HEK293 (cell line): Measurements from ENCODE around the gene CMTM2.
A peak's percentile ranks its signal among the peaks of the same experiment; 100 is the strongest.

Experiments
- CTCF ChIA-PET: fragments of 350-600 bp; formaldehyde crosslinking; extraction: SDS; loops from one replicate; lab custom pipeline; 2021; ENCODE audit warnings: antibody characterized with exemption; lab: Yijun Ruan, JAX
- POLR2A ChIA-PET: fragments of 300-600 bp; formaldehyde crosslinking; extraction: SDS; loops from one replicate; lab custom pipeline; 2020; ENCODE audit warnings: antibody characterized with exemption, inconsistent platforms; lab: Yijun Ruan, JAX
- H3K27ac ChIP-seq: fragments of 200-500 bp; sonication (Bioruptor generic); 2 replicates; pipeline ENCODE4 v1.5.1; 2014; ENCODE audit warnings: low read depth, low read length, control low read depth, inconsistent platforms; ENCODE audit errors: extremely low read depth
- H3K36me3 ChIP-seq, 2 experiments: fragments of 200-500 bp in 1 of 2; sonication (Bioruptor generic) in 1 of 2; 1 replicate in 1 of 2; 2 replicates in 1 of 2; pipeline ENCODE4 v1.5.1; 2014 to 2017; ENCODE audit warnings: inconsistent platforms in 2 of 2, low read length in 2 of 2; ENCODE audit not compliant: control insufficient read depth in 2 of 2, insufficient read depth in 1 of 2
- H3K4me1 ChIP-seq: fragments of 200-500 bp; sonication (Bioruptor generic); 2 replicates; pipeline ENCODE4 v1.5.1; 2014; ENCODE audit warnings: mild to moderate bottlenecking, low read length, inconsistent platforms; ENCODE audit not compliant: control insufficient read depth, insufficient read depth
- H3K4me3 ChIP-seq: 2 replicates; pipeline ENCODE4 v1.5.1; 2011; ENCODE audit warnings: low read depth, mild to moderate bottlenecking, control low read depth, low read length, moderate library complexity
- H3K9me3 ChIP-seq: fragments of 200-500 bp; sonication (Bioruptor generic); 2 replicates; pipeline ENCODE4 v1.5.1; 2014; ENCODE audit warnings: low read depth, low read length, inconsistent platforms; ENCODE audit not compliant: control insufficient read depth, insufficient read depth
- GFI1B ChIP-seq: fragments of 450-650 bp; formaldehyde crosslinking; IDR thresholded peaks from 2 replicates; pipeline ENCODE4 v1.5.1; 2016; ENCODE audit warnings: missing biosample characterization, missing genetic modification characterization
- GLIS1 ChIP-seq: fragments of 450-650 bp; formaldehyde crosslinking; IDR thresholded peaks from 2 replicates; pipeline ENCODE4 v1.5.1; 2016; ENCODE audit warnings: missing biosample characterization, missing genetic modification characterization
- GLIS2 ChIP-seq: fragments of 450-650 bp; formaldehyde crosslinking; IDR thresholded peaks from 2 replicates; pipeline ENCODE4 v1.5.1; 2016; ENCODE audit warnings: missing biosample characterization, missing genetic modification characterization
- KLF1 ChIP-seq: fragments of 450-650 bp; formaldehyde crosslinking; IDR thresholded peaks from 2 replicates; pipeline ENCODE4 v1.5.1; 2016; ENCODE audit warnings: missing biosample characterization, missing genetic modification characterization
- TCF7L2 ChIP-seq: IDR thresholded peaks from 2 replicates; pipeline ENCODE4 v1.6.1; 2011; ENCODE audit warnings: low read depth, mild to moderate bottlenecking, inconsistent platforms, low read length, moderate library complexity, borderline replicate concordance
- ZFHX2 ChIP-seq: fragments of 450-650 bp; formaldehyde crosslinking; conservative IDR thresholded peaks from 2 replicates; pipeline ENCODE4 v1.5.1; 2016; ENCODE audit warnings: missing biosample characterization, missing genetic modification characterization
- ZIC2 ChIP-seq: fragments of 450-650 bp; formaldehyde crosslinking; IDR thresholded peaks from 2 replicates; pipeline ENCODE4 v1.5.1; 2016; ENCODE audit warnings: missing biosample characterization, missing genetic modification characterization
- ZNF132 ChIP-seq: fragments of 450-650 bp; formaldehyde crosslinking; IDR thresholded peaks from 2 replicates; pipeline ENCODE4 v1.5.1; 2017; ENCODE audit warnings: missing biosample characterization, missing genetic modification characterization, borderline replicate concordance
- ZNF140 ChIP-seq: fragments of 450-650 bp; formaldehyde crosslinking; IDR thresholded peaks from 2 replicates; pipeline ENCODE4 v1.5.1; 2016; ENCODE audit warnings: missing biosample characterization, missing genetic modification characterization
- ZNF311 ChIP-seq: fragments of 450-650 bp; formaldehyde crosslinking; IDR thresholded peaks from 2 replicates; pipeline ENCODE4 v1.5.1; 2017; ENCODE audit warnings: missing biosample characterization, missing genetic modification characterization, borderline replicate concordance
- ZNF510 ChIP-seq: fragments of 450-650 bp; formaldehyde crosslinking; IDR thresholded peaks from 2 replicates; pipeline ENCODE4 v1.5.1; 2018; ENCODE audit warnings: mild to moderate bottlenecking, missing genetic modification characterization, missing biosample characterization; ENCODE audit not compliant: insufficient replicate concordance
- ZNF544 ChIP-seq: fragments of 450-650 bp; formaldehyde crosslinking; IDR thresholded peaks from 2 replicates; pipeline ENCODE4 v1.5.0; 2017; ENCODE audit warnings: missing biosample characterization, missing genetic modification characterization
- ZNF677 ChIP-seq: fragments of 450-650 bp; IDR thresholded peaks from 2 replicates; pipeline ENCODE4 v1.5.0; 2018; ENCODE audit warnings: missing biosample characterization, mild to moderate bottlenecking, missing genetic modification characterization, moderate library complexity
- TF ChIP-seq, protein P1 (sequence below): fragments of 450-650 bp; formaldehyde crosslinking; IDR thresholded peaks from 2 replicates; pipeline ENCODE4 v1.5.1; 2017; ENCODE audit warnings: missing biosample characterization, missing genetic modification characterization
- TF ChIP-seq, protein P2 (sequence below): fragments of 450-650 bp; formaldehyde crosslinking; conservative IDR thresholded peaks from 2 replicates; pipeline ENCODE4 v1.5.1; 2016; ENCODE audit warnings: low read depth, missing biosample characterization, missing genetic modification characterization
- TF ChIP-seq, protein P3 (sequence below): fragments of 450-650 bp; formaldehyde crosslinking; IDR thresholded peaks from 2 replicates; pipeline ENCODE4 v1.5.1; 2016; ENCODE audit warnings: missing biosample characterization, missing genetic modification characterization, borderline replicate concordance
- TF ChIP-seq, protein P4 (sequence below): fragments of 450-650 bp; formaldehyde crosslinking; IDR thresholded peaks from 2 replicates; pipeline ENCODE4 v1.5.1; 2016; ENCODE audit warnings: missing biosample characterization, missing genetic modification characterization
- TF ChIP-seq, protein P5 (sequence below): fragments of 450-650 bp; formaldehyde crosslinking; IDR thresholded peaks from 2 replicates; pipeline ENCODE4 v1.5.1; 2017; ENCODE audit warnings: missing biosample characterization, missing genetic modification characterization

The CMTM2 gene

DNA sequence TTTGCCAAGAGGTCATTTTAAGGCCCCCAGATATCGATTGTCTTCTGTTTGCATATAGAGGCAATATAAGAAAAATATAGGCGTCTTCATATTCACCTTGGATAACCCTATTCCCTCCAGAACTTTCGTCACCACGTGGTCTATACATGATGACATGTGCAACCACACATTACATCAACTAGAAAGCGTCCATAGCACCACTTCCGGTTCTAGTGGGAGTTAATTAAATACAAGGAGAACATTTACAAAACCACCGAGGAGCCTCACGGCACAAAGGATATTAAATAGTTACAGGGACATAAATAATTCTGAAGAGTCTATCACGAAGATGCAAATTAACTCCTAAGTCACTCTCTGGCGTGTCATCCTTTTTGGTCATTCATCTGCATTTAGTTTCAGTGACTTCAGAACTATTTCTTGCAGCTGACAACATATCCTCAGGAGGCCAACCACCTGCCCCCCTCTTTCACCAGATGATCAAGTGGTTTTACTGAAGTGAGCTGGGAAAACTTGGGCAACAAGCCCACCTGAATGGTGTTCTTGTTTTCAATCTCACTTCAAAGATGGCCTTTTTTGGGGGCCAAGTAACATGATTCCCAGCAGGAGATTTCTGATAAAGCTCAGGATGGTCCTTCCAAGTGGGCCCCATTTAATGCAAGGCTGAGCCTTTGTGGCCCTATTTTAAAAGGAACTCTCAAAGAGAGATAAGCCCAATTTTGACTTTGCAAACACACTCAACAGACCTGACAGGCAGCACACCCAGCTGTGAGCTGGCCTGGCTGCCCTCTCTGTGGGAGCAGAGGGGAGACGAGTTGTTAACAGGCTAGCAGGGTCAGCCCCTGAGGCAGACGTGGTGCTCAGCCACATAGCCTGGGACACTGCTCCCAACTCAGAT is 40.5 kb downstream of the CMTM2 start (continued):
- TF ChIP-seq ZNF311 (tag by site-specific recombination) = no peak
- no peak for TF ChIP-seq ZNF544 (tag by site-specific recombination)
- no peak for TF ChIP-seq ZNF140 (tag by site-specific recombination)
- TF ChIP-seq, protein P1, sequence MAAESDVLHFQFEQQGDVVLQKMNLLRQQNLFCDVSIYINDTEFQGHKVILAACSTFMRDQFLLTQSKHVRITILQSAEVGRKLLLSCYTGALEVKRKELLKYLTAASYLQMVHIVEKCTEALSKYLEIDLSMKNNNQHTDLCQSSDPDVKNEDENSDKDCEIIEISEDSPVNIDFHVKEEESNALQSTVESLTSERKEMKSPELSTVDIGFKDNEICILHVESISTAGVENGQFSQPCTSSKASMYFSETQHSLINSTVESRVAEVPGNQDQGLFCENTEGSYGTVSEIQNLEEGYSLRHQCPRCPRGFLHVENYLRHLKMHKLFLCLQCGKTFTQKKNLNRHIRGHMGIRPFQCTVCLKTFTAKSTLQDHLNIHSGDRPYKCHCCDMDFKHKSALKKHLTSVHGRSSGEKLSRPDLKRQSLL = no peak
- TF ChIP-seq TCF7L2 = no peak
- TF ChIP-seq, protein P2, sequence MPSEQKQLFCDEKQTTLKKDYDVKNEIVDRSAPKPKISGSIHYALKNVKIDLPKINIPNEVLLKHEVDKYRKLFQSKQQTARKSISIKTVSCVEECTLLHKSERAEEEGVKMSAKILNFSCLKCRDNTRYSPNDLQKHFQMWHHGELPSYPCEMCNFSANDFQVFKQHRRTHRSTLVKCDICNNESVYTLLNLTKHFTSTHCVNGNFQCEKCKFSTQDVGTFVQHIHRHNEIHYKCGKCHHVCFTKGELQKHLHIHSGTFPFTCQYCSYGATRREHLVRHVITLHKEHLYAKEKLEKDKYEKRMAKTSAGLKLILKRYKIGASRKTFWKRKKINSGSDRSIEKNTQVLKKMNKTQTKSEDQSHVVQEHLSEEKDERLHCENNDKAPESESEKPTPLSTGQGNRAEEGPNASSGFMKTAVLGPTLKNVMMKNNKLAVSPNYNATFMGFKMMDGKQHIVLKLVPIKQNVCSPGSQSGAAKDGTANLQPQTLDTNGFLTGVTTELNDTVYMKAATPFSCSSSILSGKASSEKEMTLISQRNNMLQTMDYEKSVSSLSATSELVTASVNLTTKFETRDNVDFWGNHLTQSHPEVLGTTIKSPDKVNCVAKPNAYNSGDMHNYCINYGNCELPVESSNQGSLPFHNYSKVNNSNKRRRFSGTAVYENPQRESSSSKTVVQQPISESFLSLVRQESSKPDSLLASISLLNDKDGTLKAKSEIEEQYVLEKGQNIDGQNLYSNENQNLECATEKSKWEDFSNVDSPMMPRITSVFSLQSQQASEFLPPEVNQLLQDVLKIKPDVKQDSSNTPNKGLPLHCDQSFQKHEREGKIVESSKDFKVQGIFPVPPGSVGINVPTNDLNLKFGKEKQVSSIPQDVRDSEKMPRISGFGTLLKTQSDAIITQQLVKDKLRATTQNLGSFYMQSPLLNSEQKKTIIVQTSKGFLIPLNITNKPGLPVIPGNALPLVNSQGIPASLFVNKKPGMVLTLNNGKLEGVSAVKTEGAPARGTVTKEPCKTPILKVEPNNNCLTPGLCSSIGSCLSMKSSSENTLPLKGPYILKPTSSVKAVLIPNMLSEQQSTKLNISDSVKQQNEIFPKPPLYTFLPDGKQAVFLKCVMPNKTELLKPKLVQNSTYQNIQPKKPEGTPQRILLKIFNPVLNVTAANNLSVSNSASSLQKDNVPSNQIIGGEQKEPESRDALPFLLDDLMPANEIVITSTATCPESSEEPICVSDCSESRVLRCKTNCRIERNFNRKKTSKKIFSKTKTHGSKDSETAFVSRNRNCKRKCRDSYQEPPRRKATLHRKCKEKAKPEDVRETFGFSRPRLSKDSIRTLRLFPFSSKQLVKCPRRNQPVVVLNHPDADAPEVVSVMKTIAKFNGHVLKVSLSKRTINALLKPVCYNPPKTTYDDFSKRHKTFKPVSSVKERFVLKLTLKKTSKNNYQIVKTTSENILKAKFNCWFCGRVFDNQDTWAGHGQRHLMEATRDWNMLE (tag by site-specific recombination) = peak; percentile 59
- TF ChIP-seq GFI1B (tag by site-specific recombination) = no peak
- no peak for TF ChIP-seq GLIS2 (tag by site-specific recombination)
- no peak for TF ChIP-seq ZNF677 (tag by site-specific recombination)
- no peak for TF ChIP-seq ZNF132 (tag by site-specific recombination)
- TF ChIP-seq ZNF510 (tag by site-specific recombination) = no peak
- TF ChIP-seq KLF1 (tag by site-specific recombination) = no peak
- TF ChIP-seq ZFHX2 (tag by site-specific recombination) = no peak

DNA sequence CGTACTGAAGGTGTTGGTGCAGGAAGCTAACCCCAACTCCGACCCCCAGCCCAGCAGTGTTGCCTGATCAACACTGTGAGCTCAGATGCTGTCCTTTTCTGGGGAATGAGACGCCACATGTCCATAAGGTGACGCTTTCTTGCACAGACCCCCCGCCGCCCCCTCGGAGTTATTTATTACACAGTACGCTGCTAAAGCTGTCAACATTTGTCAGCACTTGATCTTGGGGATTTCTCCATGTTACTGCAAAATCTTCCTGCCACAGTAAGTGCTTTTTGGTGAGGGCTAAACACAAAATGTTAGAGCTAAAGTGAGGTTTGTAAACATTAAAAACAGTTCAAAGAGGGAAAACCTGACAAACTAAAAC is 41.1 kb downstream of the CMTM2 start:
- Histone ChIP-seq H3K36me3 (peaks cover 0 to 59% of the 10 kb centered on the region in 2 experiments; a peak in 1 of 3 replicates), H3K4me1 (peaks cover 13% of the 10 kb centered on the region), H3K27ac (no peak overlapping the region; the same call in 1 of the 2 replicates), H3K9me3 (no peaks in the 10 kb centered on the region), H3K4me3 (no peak overlapping the region)
- TF ChIP-seq, protein P3, sequence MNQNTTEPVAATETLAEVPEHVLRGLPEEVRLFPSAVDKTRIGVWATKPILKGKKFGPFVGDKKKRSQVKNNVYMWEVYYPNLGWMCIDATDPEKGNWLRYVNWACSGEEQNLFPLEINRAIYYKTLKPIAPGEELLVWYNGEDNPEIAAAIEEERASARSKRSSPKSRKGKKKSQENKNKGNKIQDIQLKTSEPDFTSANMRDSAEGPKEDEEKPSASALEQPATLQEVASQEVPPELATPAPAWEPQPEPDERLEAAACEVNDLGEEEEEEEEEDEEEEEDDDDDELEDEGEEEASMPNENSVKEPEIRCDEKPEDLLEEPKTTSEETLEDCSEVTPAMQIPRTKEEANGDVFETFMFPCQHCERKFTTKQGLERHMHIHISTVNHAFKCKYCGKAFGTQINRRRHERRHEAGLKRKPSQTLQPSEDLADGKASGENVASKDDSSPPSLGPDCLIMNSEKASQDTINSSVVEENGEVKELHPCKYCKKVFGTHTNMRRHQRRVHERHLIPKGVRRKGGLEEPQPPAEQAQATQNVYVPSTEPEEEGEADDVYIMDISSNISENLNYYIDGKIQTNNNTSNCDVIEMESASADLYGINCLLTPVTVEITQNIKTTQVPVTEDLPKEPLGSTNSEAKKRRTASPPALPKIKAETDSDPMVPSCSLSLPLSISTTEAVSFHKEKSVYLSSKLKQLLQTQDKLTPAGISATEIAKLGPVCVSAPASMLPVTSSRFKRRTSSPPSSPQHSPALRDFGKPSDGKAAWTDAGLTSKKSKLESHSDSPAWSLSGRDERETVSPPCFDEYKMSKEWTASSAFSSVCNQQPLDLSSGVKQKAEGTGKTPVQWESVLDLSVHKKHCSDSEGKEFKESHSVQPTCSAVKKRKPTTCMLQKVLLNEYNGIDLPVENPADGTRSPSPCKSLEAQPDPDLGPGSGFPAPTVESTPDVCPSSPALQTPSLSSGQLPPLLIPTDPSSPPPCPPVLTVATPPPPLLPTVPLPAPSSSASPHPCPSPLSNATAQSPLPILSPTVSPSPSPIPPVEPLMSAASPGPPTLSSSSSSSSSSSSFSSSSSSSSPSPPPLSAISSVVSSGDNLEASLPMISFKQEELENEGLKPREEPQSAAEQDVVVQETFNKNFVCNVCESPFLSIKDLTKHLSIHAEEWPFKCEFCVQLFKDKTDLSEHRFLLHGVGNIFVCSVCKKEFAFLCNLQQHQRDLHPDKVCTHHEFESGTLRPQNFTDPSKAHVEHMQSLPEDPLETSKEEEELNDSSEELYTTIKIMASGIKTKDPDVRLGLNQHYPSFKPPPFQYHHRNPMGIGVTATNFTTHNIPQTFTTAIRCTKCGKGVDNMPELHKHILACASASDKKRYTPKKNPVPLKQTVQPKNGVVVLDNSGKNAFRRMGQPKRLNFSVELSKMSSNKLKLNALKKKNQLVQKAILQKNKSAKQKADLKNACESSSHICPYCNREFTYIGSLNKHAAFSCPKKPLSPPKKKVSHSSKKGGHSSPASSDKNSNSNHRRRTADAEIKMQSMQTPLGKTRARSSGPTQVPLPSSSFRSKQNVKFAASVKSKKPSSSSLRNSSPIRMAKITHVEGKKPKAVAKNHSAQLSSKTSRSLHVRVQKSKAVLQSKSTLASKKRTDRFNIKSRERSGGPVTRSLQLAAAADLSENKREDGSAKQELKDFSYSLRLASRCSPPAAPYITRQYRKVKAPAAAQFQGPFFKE (tag by site-specific recombination) = no peak
- TF ChIP-seq GLIS1 = peak; percentile 48; the same call in 1 of the 2 replicates
- TF ChIP-seq ZIC2 = peak; percentile 67
- TF ChIP-seq, protein P4, sequence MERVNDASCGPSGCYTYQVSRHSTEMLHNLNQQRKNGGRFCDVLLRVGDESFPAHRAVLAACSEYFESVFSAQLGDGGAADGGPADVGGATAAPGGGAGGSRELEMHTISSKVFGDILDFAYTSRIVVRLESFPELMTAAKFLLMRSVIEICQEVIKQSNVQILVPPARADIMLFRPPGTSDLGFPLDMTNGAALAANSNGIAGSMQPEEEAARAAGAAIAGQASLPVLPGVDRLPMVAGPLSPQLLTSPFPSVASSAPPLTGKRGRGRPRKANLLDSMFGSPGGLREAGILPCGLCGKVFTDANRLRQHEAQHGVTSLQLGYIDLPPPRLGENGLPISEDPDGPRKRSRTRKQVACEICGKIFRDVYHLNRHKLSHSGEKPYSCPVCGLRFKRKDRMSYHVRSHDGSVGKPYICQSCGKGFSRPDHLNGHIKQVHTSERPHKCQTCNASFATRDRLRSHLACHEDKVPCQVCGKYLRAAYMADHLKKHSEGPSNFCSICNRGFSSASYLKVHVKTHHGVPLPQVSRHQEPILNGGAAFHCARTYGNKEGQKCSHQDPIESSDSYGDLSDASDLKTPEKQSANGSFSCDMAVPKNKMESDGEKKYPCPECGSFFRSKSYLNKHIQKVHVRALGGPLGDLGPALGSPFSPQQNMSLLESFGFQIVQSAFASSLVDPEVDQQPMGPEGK (tag by site-specific recombination) = peak; percentile 46; the same call in 1 of the 2 replicates
- TF ChIP-seq, protein P5, sequence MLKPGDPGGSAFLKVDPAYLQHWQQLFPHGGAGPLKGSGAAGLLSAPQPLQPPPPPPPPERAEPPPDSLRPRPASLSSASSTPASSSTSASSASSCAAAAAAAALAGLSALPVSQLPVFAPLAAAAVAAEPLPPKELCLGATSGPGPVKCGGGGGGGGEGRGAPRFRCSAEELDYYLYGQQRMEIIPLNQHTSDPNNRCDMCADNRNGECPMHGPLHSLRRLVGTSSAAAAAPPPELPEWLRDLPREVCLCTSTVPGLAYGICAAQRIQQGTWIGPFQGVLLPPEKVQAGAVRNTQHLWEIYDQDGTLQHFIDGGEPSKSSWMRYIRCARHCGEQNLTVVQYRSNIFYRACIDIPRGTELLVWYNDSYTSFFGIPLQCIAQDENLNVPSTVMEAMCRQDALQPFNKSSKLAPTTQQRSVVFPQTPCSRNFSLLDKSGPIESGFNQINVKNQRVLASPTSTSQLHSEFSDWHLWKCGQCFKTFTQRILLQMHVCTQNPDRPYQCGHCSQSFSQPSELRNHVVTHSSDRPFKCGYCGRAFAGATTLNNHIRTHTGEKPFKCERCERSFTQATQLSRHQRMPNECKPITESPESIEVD (tag by site-specific recombination) = peak; percentile 71
- ChIA-PET CTCF (interaction anchor here (0.8 to 5.3 kb wide), 5 partner anchors 12 to 254 kb away, joined by 3 to 28 read pairs (median 3); no protein-coding TSS in a partner anchor), POLR2A (no interaction called here)
